Ishikawa (cell line): ENCODE results near the gene CDA.
A peak's percentile ranks its signal among the peaks of the same experiment; 100 is the strongest.

Experiments
- CEBPB ChIP-seq: IDR thresholded peaks from 2 replicates; pipeline ENCODE4 v1.6.1; 2012
- CREB1 ChIP-seq: IDR thresholded peaks from 2 replicates; pipeline ENCODE4 v1.6.1; 2012; ENCODE audit warnings: low read depth
- EGR1 ChIP-seq: IDR thresholded peaks from 2 replicates; pipeline ENCODE4 v1.6.1; 2012
- EP300 ChIP-seq: IDR thresholded peaks from 2 replicates; pipeline ENCODE4 v1.6.1; 2012; ENCODE audit warnings: borderline replicate concordance
- FOXM1 ChIP-seq: IDR thresholded peaks from 2 replicates; pipeline ENCODE4 v1.6.1; 2012; ENCODE audit warnings: low read depth, borderline replicate concordance
- NFIC ChIP-seq: IDR thresholded peaks from 2 replicates; pipeline ENCODE4 v1.6.1; 2012
- RAD21 ChIP-seq: IDR thresholded peaks from 2 replicates; pipeline ENCODE4 v1.6.1; 2012; ENCODE audit warnings: low read depth
- TAF1 ChIP-seq: IDR thresholded peaks from 2 replicates; pipeline ENCODE4 v1.6.1; 2012; ENCODE audit warnings: low read depth, mild to moderate bottlenecking
- TCF12 ChIP-seq: IDR thresholded peaks from 2 replicates; pipeline ENCODE4 v1.6.1; 2012; ENCODE audit warnings: low read depth
- TEAD4 ChIP-seq: IDR thresholded peaks from 2 replicates; pipeline ENCODE4 v1.6.1; 2012
- YY1 ChIP-seq: IDR thresholded peaks from 2 replicates; pipeline ENCODE4 v1.6.1; 2012; ENCODE audit warnings: low read depth
- ZBTB7A ChIP-seq: IDR thresholded peaks from 2 replicates; pipeline ENCODE4 v1.6.1; 2012; ENCODE audit warnings: low read depth
- TF ChIP-seq, protein P1 (sequence below): IDR thresholded peaks from 2 replicates; pipeline ENCODE4 v1.6.1; 2012; ENCODE audit warnings: low read depth, mild to moderate bottlenecking
- TF ChIP-seq, protein P2 (sequence below): IDR thresholded peaks from 2 replicates; pipeline ENCODE4 v1.6.1; 2012
- TF ChIP-seq, protein P3 (sequence below): IDR thresholded peaks from 2 replicates; pipeline ENCODE4 v1.6.1; 2012

CDA gene

DNA sequence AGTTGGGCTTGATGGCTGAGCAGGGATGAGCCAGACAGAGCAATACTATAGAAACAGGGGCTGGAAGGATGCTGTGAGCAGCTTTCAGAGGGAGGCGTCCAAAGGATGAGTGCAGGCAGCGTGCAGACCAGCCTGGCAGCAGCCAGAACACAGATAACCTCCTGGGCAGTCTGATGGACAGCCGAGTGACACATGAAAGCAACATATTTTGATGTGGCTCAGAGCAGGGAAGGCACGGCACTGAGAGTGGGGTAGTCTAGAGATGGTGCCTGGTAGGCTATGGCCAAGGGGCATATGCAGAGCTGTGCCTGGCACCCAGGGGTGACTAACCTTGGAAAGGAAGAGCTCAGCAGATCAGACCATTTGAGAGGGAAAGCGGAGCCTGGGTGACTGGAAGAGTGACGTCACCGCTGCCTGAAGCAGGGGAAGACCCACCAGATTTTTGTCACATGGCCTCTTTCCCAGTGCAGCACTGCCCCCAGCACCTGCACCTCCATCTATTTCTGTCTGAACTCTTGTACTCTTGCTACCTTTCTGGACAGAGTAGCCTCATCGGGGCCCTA lies 48.0 kb downstream of the CDA start:
- no peak for TF ChIP-seq EGR1
- no peak for TF ChIP-seq TAF1
- TF ChIP-seq, protein P1, sequence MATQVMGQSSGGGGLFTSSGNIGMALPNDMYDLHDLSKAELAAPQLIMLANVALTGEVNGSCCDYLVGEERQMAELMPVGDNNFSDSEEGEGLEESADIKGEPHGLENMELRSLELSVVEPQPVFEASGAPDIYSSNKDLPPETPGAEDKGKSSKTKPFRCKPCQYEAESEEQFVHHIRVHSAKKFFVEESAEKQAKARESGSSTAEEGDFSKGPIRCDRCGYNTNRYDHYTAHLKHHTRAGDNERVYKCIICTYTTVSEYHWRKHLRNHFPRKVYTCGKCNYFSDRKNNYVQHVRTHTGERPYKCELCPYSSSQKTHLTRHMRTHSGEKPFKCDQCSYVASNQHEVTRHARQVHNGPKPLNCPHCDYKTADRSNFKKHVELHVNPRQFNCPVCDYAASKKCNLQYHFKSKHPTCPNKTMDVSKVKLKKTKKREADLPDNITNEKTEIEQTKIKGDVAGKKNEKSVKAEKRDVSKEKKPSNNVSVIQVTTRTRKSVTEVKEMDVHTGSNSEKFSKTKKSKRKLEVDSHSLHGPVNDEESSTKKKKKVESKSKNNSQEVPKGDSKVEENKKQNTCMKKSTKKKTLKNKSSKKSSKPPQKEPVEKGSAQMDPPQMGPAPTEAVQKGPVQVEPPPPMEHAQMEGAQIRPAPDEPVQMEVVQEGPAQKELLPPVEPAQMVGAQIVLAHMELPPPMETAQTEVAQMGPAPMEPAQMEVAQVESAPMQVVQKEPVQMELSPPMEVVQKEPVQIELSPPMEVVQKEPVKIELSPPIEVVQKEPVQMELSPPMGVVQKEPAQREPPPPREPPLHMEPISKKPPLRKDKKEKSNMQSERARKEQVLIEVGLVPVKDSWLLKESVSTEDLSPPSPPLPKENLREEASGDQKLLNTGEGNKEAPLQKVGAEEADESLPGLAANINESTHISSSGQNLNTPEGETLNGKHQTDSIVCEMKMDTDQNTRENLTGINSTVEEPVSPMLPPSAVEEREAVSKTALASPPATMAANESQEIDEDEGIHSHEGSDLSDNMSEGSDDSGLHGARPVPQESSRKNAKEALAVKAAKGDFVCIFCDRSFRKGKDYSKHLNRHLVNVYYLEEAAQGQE, result no peak
- TF ChIP-seq, protein P2, sequence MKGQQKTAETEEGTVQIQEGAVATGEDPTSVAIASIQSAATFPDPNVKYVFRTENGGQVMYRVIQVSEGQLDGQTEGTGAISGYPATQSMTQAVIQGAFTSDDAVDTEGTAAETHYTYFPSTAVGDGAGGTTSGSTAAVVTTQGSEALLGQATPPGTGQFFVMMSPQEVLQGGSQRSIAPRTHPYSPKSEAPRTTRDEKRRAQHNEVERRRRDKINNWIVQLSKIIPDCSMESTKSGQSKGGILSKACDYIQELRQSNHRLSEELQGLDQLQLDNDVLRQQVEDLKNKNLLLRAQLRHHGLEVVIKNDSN, result no peak
- TF ChIP-seq EP300, result no peak
- no peak for TF ChIP-seq FOXM1
- TF ChIP-seq RAD21, result no peak
- no peak for TF ChIP-seq TEAD4
- TF ChIP-seq CREB1, result no peak
- TF ChIP-seq, protein P3, sequence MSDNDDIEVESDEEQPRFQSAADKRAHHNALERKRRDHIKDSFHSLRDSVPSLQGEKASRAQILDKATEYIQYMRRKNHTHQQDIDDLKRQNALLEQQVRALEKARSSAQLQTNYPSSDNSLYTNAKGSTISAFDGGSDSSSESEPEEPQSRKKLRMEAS, result no peak
- TF ChIP-seq CEBPB, result no peak
- TF ChIP-seq NFIC, result no peak
- TF ChIP-seq ZBTB7A, result no peak
- TF ChIP-seq TCF12, result no peak
- no peak for TF ChIP-seq YY1

DNA sequence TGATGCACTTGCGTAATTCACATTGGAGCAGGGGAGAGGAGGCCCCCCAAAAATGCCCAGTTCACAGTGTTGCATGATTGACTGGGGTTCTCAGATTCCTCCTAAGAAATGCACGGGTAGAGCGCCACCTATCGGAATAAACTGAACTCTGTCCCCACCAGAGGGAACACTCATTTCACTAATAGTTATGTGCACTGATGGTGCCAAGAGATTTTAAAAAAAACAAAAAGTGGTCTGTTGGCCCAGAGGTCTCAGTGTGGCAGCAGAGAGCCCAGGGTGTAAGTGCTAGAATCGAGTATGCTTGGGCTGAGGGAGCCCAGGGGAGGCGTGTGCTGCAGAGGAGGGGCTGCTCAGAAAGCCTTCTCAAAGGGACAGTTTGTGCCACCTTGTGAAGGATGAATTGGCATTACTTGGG lies 51.3 kb downstream of the CDA start:
- peak; percentile 87 for TF ChIP-seq RAD21
- no peak for TF ChIP-seq TCF12
- no peak for TF ChIP-seq EP300

DNA sequence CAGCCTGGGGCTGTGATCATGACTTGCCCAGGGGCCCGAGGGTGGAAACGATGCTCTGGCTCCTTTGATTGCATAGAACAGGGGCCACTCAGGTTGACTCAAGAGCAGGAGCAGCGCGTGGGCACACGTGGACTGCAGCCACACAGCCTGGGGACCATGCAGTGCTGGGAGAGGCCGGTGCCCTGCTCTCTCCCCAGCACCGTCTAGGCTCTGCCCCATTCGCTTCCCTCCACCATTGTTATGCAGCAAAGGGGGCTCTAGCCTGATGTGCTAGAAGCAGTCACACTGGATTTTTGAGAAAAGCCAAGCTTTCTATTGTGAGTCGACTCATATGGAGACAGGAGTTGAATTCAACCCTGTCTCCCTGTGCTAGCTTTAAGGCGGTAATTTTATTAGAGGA lies 53.1 kb downstream of the CDA start:
- TF ChIP-seq RAD21, result no peak
- no peak for TF ChIP-seq CREB1
- no peak for TF ChIP-seq NFIC
- TF ChIP-seq TCF12, result no peak
- TF ChIP-seq, protein P3, result no peak
- TF ChIP-seq EGR1, result no peak
- TF ChIP-seq, protein P1, result no peak
- TF ChIP-seq CEBPB, result no peak
- no peak for TF ChIP-seq ZBTB7A
- TF ChIP-seq YY1, result no peak
- TF ChIP-seq TEAD4, result no peak
- TF ChIP-seq TAF1, result no peak
- no peak for TF ChIP-seq FOXM1

DNA sequence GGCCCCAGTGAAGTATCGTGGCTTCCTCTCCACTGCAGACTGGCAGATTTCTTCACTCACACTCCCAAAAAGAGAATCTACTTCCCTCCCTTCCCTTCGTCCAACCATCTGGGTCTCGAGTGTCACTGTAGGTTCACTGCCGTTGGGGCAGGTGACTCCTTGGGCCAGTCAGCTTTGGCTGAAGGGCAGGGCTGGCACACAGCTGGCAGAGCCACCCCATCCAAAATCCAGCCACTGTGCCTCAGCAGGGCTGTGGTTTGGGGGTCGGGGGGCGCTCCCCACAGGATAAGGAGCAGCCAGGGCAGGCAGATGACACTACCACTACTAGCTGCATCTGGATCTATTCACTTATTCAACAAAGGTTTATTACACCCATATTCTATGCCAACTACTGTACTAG lies 54.2 kb downstream of the CDA start:
- no peak for TF ChIP-seq RAD21

DNA sequence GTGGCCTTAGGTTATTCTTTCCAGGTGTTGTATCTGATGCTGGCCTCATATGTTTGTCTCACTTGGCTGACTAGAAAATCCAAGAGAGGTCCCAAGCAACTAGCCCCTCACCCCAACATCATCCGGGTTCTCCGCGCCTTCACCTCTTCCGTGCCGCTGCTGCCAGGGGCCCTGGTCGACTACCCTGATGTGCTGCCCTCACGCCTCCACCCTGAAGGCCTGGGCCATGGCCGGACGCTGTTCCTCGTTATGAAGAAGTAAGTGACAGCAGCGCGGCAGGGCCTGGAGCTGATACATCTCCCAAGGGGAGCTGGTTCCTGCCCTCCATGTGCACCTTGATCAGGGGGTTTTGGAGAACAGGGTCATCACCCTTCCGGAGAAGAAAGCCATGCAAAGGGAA lies 55.5 kb downstream of the CDA start:
- no peak for TF ChIP-seq TAF1
- TF ChIP-seq, protein P3, result no peak
- no peak for TF ChIP-seq CEBPB
- TF ChIP-seq TCF12, result no peak
- TF ChIP-seq RAD21, result no peak
- no peak for TF ChIP-seq FOXM1
- no peak for TF ChIP-seq EP300
- no peak for TF ChIP-seq ZBTB7A
- TF ChIP-seq, protein P2, result no peak

DNA sequence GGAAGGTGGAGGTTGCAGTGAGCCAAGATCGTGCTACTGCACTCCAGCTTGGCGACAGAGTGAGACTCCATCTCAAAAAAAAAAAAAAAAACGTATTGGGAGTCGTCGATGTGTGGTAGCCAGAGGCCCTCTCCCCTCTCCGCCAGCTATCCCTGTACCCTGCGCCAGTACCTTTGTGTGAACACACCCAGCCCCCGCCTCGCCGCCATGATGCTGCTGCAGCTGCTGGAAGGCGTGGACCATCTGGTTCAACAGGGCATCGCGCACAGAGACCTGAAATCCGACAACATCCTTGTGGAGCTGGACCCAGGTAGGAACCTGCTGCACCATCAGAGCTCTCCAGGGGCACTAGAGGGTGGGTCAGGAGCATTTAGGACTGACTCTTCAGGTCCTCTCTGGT lies 56.5 kb downstream of the CDA start:
- TF ChIP-seq EP300, result no peak
- TF ChIP-seq YY1, result no peak
- TF ChIP-seq TCF12, result no peak
- TF ChIP-seq ZBTB7A, result no peak
- no peak for TF ChIP-seq NFIC
- TF ChIP-seq, protein P2, result no peak
- TF ChIP-seq EGR1, result no peak
- TF ChIP-seq TAF1, result no peak
- TF ChIP-seq, protein P1, result no peak
- TF ChIP-seq, protein P3, result no peak
- no peak for TF ChIP-seq FOXM1
- no peak for TF ChIP-seq CEBPB
- no peak for TF ChIP-seq CREB1
- no peak for TF ChIP-seq RAD21
- no peak for TF ChIP-seq TEAD4
